GM21786 (cell line): ENCODE measurements around the gene GABPB1.

ENCODE experiments used
- ATAC-seq: cut with Tn5 transposase; IDR thresholded peaks from one replicate; pipeline ENCODE4 v1.9.1; 2021; ENCODE audit not compliant: unreplicated experiment

GABPB1 gene

DNA sequence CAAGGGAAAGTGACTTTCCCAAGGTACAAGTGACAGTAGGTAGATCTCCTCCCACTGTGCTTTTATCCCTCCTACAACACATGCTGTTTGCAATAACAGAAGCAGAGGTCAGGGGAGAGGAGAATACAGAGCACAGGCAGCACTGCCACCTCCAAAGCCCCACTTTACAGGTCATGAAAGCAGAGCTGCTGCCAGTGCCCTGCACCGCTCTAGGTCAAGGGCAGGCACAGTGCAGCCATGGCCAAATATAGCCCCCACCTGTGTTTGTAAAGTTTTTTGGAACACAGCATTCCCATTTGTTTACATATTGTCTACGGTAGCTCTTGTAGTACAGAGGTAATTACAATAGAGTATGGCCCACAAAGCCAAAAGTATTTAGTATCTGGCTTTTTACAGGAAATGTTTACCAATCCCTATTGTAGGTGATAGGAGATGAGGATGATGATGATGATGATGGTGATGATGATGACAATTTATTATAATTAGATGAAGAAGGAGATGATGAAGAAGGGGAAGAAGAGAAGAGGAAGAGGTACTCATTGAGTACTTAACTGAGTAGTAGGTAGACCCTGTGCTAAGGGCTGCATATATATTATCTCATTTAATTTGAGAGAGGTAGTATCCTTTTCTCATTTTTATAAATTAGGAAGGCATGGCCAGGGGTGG is 109.9 kb downstream of the GABPB1 start:
- no peak for ATAC-seq

DNA sequence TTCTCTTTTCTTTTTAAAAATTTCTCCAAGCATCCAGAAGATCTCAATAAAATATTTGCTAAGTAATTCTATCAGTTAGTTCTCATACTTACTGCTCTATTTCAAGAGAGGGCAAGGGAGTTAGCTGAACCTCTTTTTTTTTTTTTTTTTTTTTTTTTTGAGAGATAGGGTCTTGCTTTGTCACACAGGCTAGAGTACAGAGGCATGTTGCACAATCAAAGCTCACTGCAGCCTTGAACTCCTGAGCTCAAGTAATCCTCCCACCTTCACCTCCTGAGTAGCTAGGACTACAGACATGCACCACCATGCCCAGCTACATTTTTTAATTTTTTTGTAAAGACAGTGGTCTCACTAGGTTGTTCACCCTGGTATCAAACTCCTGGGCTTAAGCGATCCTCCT is 110.8 kb downstream of the GABPB1 start:
- ATAC-seq = no peak

DNA sequence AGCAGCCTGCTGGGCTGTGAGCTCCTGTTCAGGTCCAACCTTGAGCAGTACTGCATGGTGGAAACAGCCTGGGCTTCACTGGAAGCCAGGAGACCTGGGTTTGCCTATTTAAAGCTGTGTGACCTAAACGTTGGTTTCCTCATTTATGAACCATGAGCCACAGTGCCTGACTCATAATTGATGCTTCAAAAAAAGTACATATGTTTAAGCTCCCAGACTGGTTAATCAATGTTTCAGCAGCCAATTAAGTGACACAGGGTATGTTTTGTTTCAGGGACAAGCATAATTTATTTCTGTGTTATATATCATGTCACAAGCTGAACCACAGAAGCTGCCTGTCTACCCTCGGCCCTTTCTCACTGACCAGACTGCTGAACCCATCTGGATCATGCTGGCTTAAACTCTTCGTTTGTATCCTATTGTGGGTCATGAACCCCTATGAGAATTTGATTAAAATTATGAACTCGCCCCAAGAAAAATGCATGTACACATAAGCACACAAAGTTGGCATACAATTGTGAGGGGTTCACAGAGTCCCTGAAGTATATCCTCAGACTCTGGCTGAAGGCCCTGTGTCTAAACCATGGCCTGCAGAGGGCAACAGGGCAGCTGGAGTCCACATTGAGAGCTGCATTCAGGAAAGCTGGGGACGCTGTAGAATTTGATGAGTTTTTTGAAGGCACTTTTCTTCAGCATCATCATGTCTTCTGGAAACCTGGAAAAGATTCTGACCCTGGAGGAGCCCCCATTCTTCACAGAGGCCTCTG is 113.1 kb downstream of the GABPB1 start:
- ATAC-seq = no peak

DNA sequence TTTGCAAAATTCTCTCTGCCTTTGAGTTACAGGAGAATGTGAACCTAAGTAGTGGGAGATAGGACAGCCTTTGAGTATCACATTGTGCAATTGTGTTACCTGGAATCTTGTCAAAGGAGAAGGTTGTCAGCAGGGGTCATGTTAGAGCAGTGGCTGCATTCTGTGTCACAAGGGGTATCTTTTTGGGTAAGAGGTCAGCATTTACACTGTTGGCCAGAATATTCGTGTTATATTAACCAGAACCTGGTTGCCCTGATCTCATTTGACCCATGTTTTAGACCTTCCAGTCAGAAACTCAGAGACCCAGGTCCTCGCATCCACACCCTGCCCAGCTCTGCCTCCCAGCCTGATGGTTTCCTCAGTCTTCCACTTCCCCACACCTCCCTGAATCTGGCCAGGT is 116.7 kb downstream of the GABPB1 start:
- ATAC-seq = no peak

DNA sequence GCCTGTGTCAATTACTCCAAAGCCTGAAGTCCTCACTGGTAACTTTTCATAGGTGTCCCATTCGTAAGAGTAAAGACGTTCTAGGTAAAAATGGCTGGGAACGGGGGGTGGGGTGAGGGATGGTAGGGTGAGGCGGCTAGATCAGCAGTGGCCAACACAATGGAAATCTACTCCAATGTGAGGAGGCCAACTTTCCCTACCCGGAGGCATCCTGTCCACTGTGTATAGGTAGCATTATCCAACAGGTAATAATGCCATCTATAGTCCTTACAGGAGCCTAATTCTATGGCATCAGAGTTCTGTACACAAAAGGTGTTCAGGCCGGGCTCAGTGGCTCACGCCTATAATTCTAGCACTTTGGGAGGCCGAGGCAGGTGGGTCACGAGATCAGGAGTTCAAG is 118.6 kb downstream of the GABPB1 start:
- ATAC-seq = no peak

DNA sequence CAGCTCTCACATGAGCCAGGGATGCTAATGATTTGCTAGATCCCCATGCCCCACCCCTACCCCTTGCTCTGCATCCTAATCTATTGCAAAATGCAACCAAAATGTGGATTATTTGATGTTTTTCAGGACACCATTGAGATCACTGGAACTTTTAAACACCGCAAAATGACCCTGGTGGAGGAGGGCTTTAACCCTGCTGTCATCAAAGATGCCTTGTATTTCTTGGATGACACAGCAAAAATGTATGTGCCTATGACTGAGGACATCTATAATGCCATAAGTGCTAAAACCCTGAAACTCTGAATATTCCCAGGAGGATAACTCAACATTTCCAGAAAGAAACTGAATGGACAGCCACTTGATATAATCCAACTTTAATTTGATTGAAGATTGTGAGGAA is 119.2 kb downstream of the GABPB1 start:
- no peak for ATAC-seq

DNA sequence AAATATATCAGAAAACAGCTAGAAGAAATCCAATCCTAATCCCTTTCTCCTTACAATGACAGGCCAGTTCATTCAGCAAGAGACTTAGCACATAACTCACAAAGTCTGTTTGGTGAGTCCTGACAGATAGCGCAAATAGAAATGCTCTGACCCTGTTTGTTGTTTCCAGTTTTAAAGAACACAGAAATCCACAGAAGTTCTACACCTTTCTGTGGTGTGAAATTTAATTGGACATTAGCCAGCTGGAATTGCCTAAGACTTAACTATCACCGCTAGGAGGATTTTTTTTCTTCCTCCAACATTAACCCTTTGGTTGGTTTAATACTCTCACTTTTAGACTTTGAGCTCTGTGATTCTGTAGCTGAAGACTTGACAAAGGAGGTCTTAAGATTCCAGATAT is 120.2 kb downstream of the GABPB1 start:
- no peak for ATAC-seq

DNA sequence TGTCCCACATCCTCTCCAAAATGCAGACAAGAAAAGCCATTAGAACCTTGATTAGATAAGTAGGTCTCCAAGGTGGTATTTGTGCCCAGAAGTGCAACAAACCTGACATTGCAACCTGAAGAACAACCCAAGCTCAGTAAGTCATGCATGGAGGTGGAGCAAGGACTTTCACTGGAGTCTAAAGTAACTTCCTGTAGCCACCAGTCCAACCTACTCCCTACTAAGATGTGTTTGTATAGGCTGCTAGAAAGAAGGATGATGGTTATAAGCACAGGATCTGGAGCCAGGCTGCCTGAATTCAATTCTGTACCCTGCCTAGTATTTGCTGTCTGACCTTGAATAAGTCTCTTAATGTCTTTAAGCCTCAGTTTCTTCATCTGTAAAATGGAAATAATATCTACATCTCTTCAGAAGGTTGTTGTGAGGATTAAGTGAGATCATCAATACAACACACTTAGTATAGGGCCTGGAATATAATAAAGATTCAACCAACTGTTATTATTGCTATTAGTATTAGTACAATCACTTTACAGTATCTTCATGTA is 121.7 kb downstream of the GABPB1 start:
- no peak for ATAC-seq

DNA sequence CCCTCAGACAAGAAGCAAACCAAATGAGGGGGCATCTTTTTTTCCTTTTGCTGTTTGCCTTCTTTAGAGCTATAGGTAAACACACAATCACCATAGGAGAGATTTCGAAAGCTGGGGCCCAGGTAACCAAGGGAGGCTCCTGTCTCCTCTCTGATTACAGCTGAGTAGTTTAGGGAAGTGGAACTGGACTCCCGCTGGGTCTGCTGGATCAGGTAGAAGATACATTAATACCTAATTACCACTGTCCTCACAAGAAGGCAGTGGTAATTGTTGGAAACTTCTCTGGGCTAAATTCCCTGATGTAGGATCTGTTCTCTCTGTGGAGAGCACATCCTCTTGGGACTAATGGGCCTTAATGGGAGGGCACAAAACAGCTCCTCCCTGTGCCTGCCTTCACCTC is 122.2 kb downstream of the GABPB1 start:
- ATAC-seq = no peak

DNA sequence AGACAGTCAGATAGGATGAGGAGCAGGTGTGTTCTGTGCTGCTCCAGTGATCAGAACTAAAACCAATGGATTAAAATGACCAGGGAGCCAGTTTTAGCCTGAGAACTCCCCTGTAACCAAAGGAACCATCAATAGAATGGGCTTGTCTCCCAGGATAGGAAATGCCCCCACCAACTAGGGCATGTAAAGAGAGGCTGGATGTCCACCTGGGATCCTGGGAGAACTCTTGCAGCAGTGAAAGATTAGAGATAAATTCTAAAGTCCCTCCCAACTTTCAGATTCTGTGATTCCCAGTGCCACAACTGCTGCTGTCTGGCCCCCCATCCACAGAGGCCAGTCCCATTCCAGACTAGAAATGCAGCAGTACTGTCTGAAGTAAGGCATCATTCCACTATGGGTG is 123.2 kb downstream of the GABPB1 start:
- ATAC-seq = no peak

DNA sequence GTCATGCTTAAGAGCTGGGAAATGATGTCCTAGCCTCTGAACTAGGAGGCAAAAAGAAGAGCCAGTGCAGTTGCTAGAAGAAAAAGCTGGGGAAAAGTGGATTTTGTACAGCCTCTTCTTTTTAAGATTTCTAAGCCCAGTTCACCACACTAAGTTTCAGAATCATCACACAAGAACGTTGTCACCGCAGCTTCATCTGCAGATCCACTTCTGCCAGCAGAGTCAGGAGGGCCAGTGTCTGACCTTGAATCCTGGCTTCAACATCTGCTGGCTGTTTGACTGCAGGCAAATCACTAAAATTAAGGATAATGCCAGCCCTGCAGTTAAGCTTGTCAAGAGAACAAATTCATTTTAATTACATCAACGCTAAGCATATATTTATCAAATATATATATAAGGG is 125.7 kb downstream of the GABPB1 start:
- ATAC-seq = no peak

DNA sequence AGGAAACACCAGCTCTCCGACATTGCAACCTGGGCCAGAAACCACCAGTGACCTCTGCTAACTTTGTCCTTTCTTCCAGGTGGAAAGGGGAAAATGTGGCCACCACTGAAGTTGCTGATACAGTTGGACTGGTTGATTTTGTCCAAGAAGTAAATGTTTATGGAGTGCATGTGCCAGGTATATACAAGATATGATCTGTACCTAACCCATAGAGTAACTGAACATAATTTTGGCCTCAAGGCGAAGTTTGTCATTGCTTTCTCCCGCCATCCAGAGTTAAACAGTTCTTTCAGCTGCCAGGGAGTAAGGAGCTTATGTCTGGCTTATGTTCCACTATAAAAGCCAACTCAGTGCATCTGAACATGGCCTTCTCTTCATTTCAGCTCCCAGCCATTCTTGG is 126.1 kb downstream of the GABPB1 start:
- ATAC-seq = no peak

DNA sequence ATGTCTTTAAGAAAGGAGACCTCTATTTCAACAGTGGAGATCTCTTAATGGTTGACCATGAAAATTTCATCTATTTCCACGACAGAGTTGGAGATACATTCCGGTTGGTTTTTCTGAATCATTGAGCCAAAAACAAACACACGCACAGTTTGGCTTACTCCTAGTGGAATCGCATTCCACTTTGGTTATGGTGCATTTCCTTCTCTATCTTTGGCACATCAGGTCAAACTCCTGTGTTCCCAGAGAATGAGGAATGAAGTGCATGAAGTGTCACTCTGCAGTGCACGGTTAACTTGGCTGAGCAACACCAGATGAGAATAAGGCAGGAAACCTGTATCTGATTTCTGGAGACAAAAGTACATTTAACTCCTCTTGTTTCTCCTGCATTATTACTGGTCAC is 127.9 kb downstream of the GABPB1 start:
- no peak for ATAC-seq

DNA sequence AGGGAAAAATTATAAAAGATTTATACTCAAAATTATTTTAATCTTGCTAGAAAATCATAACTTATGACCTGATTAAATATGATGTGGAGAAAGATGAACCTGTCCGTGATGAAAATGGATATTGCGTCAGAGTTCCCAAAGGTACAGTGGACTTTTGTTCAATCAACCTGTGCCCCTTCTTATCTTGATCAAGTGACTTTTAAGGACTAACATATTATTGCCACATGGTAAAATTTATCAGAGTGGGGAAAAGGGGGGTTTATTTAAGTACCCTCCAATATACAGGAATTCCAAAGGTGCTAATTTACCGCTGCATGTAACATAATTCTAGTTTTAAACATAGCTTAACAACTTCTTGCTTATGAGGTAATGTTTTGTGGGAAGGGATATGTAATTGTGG is 129.1 kb downstream of the GABPB1 start:
- no peak for ATAC-seq
